GM12892 (cell line): Measurements from ENCODE around the gene CHCHD3.

Experiments
- POLR2A ChIP-seq: IDR thresholded peaks from 2 replicates; pipeline ENCODE4 v1.6.1; 2011; ENCODE audit warnings: low read depth, low read length, control low read depth
- TAF1 ChIP-seq: IDR thresholded peaks from 2 replicates; pipeline ENCODE4 v1.6.1; 2011; ENCODE audit warnings: low read depth, mild to moderate bottlenecking, control low read depth, low read length, borderline replicate concordance

DNA sequence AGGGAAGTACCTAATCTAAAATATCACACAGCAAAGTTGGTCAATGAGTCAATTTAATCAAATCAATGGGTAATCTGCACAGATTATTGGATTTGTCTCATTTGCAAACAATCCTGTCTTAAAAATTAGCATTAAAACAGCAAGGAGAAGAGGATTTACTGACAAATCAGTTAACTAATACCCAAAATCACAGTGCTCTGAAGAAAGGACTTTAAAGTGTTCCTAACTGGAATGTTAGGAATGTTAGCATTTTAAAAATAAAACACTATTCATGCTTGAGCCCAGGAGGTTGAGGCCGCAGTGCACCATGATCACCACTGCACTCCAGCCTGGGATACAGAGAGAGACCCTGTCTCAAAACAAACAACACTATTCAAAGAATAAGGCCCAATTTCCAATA, 83.1 kb downstream of the CHCHD3 start:
- TF ChIP-seq TAF1 (no peak), POLR2A (no peak)
